PFSK-1 (cell line): ENCODE data around the gene MGMT.

Experiments used
- FOXP2 ChIP-seq: optimal IDR thresholded peaks from 2 replicates; pipeline ENCODE3; 2011; ENCODE audit warnings: borderline replicate concordance, control low read depth, inconsistent platforms; ENCODE audit not compliant: insufficient read depth; ENCODE audit errors: extremely low read length, extremely low read depth
- POLR2AphosphoS5 ChIP-seq: IDR thresholded peaks from 2 replicates; pipeline ENCODE4 v1.6.1; 2012; ENCODE audit warnings: low read depth, mild to moderate bottlenecking, control low read depth, low read length, moderate library complexity
- SIN3A ChIP-seq: IDR thresholded peaks from 2 replicates; pipeline ENCODE4 v1.6.1; 2012; ENCODE audit warnings: mild to moderate bottlenecking, low read length, moderate library complexity, borderline replicate concordance; ENCODE audit not compliant: insufficient read depth
- TAF1 ChIP-seq: IDR thresholded peaks from 2 replicates; pipeline ENCODE4 v1.6.1; 2012; ENCODE audit warnings: low read length, control low read depth, borderline replicate concordance; ENCODE audit not compliant: insufficient read depth
- TF ChIP-seq, protein P1 (sequence below), 2 experiments: IDR thresholded peaks; 2 replicates each; pipeline versions ENCODE4 v1.6.1 to v1.8.0; 2011 to 2012; ENCODE audit warnings: low read depth in 2 of 2, low read length in 2 of 2, control low read depth in 1 of 2, inconsistent platforms in 1 of 2, mild to moderate bottlenecking in 1 of 2, moderate library complexity in 1 of 2; ENCODE audit not compliant: insufficient read depth in 1 of 2

Gene MGMT

DNA sequence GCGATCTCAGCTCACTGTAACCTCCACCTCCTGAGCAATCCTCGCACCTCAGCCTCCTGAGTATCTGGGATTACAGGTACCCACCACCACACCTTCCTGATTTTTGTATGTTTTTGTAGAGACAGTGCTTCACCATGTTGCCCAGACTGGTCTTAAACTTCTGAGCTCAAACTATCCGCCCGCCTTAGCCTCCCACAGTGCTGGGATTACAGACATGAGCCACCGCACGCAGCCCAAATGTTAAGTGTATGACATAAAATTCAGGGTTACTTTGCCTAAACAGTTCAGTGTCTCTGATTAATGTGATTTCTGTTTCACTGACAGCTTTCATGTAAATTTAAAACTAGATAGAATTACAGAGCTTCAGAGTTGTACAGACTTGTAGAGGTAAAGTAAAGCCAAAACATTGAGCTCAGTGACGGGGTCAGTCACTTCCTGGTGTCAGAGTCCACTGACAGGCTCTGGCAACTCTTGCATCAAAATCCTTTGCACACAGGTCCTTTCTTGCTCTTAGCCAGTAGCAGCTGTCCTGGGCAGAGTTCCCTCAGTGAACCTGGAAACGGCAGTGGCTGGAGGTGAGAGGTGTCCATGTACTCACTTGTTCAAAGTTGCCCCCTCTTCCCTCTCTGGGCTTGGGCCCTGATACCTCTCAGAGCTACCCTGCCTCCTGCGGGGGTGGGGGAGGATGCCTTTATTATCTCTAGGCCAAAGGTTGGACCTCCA, 33.7 kb downstream of the MGMT start:
- TF ChIP-seq TAF1 (no peak), POLR2AphosphoS5 (no peak), FOXP2 (no peak), SIN3A (no peak)
- TF ChIP-seq, protein P1, sequence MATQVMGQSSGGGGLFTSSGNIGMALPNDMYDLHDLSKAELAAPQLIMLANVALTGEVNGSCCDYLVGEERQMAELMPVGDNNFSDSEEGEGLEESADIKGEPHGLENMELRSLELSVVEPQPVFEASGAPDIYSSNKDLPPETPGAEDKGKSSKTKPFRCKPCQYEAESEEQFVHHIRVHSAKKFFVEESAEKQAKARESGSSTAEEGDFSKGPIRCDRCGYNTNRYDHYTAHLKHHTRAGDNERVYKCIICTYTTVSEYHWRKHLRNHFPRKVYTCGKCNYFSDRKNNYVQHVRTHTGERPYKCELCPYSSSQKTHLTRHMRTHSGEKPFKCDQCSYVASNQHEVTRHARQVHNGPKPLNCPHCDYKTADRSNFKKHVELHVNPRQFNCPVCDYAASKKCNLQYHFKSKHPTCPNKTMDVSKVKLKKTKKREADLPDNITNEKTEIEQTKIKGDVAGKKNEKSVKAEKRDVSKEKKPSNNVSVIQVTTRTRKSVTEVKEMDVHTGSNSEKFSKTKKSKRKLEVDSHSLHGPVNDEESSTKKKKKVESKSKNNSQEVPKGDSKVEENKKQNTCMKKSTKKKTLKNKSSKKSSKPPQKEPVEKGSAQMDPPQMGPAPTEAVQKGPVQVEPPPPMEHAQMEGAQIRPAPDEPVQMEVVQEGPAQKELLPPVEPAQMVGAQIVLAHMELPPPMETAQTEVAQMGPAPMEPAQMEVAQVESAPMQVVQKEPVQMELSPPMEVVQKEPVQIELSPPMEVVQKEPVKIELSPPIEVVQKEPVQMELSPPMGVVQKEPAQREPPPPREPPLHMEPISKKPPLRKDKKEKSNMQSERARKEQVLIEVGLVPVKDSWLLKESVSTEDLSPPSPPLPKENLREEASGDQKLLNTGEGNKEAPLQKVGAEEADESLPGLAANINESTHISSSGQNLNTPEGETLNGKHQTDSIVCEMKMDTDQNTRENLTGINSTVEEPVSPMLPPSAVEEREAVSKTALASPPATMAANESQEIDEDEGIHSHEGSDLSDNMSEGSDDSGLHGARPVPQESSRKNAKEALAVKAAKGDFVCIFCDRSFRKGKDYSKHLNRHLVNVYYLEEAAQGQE (IDR thresholded peaks at IDR 0.05; ENCODE audit: insufficient read depth in 1 of 2, low read depth in 2 of 2, low read length in 2 of 2) = no peak

DNA sequence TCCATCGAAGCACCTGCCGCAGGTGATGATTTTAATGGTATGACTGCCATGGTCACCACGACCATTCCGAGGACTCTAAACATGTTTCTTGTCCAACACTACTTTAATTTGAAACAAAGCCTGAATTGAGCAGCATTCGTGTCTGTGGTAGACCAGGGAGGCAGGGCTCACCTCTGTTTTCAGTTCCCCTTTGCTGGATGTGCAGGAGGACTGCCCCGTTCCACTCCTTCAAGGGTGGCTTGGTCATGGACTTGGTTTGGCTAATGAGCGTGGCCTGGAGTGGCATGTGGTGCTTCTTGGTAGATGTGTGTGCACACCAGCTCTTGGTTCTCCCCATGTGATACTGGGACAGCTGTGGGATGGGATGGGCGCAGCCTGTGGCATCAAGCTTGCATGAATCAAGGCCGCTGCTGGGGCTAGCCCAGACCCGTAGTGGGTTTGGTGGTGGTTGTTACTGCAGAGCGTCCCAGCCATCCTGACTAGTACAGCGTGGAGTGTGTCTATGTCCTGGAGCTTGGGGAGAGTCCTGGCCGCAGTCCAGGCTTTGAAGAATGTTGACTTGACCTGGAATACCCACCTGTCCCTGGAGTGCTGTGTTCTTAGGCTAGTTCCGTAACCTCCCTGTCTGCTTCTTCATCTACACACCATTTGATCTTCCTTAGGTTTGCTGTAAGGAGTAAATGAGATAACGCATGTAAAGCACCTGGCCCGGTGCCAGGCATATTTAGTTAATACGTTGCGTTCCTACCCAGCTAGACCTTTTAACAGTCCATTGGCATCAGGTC, 34.8 kb downstream of the MGMT start:
- TF ChIP-seq, protein P1 (IDR thresholded peaks at IDR 0.05; ENCODE audit: insufficient read depth in 1 of 2, low read depth in 2 of 2, low read length in 2 of 2) = no peak

DNA sequence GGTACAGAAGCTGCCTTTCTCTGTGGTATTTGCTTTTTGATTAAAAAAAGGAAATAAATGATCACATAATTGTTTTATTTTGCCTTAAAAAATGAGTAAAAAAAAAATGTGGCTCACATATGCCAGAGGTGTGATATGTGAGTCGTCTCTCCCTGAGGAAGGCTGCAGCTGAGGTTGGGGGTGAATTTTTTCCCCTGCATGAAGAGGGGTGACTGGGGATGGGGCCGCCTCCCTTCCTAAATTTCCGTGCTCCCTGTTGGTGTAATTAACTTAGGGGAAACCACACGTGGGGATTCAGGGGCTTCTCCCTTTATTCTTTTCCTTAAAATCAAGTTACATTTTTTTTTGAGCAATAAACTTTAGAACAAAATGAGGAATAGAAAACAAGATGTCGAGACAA, 35.4 kb downstream of the MGMT start:
- TF ChIP-seq POLR2AphosphoS5 (no peak), TAF1 (no peak), FOXP2 (no peak), SIN3A (no peak)
- TF ChIP-seq, protein P1 (IDR thresholded peaks at IDR 0.05; ENCODE audit: insufficient read depth in 1 of 2, low read depth in 2 of 2, low read length in 2 of 2) = no peak

DNA sequence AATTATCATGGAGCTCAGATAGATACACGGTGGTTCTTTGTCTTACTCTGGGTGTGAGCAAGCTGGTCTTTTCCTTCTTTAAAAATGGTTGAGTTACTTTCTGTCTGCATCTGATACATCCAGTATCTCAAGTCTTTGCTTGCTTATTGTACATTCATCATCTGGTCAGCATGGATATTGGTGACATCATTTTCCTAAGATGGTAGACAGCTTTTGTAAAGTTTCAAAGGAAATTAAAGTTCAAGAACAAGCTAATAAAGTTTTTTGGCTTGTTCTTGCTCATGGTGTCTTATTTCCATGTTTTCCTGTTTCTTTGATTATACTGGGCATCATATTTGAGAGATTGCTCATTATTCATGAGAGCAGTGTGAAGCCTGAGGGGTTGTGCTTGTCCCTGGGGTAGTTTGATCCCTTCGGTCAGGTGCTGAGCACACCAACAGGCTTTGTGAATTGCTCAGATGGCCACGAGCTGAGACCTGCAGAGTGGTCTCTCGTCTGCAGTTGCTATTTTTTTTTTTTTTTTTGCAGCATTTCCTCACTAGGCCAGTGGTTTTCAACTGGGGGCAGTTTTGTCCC, 38.5 kb downstream of the MGMT start:
- TF ChIP-seq, protein P1 (IDR thresholded peaks at IDR 0.05; ENCODE audit: insufficient read depth in 1 of 2, low read depth in 2 of 2, low read length in 2 of 2) = no peak
- no peak for TF ChIP-seq FOXP2
